Upper lobe of left lung (tissue), 6 donors: ENCODE results near the gene SLC17A9. TPM values are rescaled to one million over a fixed set of nuclear protein-coding genes. Genes with fewer than 3 reads are reported as not detected.

Experiments
- ATAC-seq, 2 donors: fragments of 200-7000 bp; cut with Tn5 transposase; one replicate each; pipeline ENCODE4 v1.9.1; 2022; ENCODE audit warnings: mild to moderate bottlenecking in 2 of 2, moderate library complexity in 2 of 2; ENCODE audit not compliant: low FRiP score in 2 of 2
- DNase-seq, 2 donors: peaks; one replicate each; pipeline ENCODE4 v3.0.0-alpha.2; 2019 to 2020
- H3K27ac ChIP-seq, 4 donors: fragments of 200-600 bp; sonication (generic); one replicate each; pipeline ENCODE4 v1.5.1; 2016 to 2019
- H3K27me3 ChIP-seq, 4 donors: fragments of 200-600 bp; sonication (generic); one replicate each; pipeline ENCODE4 v1.5.1; 2017 to 2019
- H3K36me3 ChIP-seq, 4 donors: fragments of 200-600 bp; sonication (generic); one replicate each; pipeline ENCODE4 v1.5.1; 2016 to 2019
- H3K4me1 ChIP-seq, 4 donors: fragments of 200-600 bp; sonication (generic); one replicate each; pipeline ENCODE4 v1.5.1; 2018 to 2019
- H3K4me3 ChIP-seq, 4 donors: fragments of 200-600 bp; sonication (generic); one replicate each; pipeline ENCODE4 v1.5.1; 2017 to 2019; ENCODE audit warnings: mild to moderate bottlenecking in 2 of 4, moderate library complexity in 1 of 4
- H3K9me3 ChIP-seq, 4 donors: fragments of 200-600 bp; sonication (generic); one replicate each; pipeline ENCODE4 v1.5.1; 2018 to 2019
- CTCF ChIP-seq, 6 experiments: fragments of 450-650 bp in 4 of 6; fragments of 200-600 bp in 2 of 6; sonication (generic) in 2 of 6; IDR thresholded peaks; one replicate each; pipeline ENCODE4 v1.5.1; 2016 to 2019; ENCODE audit warnings: antibody characterized with exemption in 6 of 6
- EP300 ChIP-seq, 4 donors: sonication (generic); formaldehyde crosslinking; IDR thresholded peaks; one replicate each; pipeline ENCODE4 v1.5.1; 2017; ENCODE audit warnings: antibody characterized with exemption in 4 of 4, control low read depth in 2 of 4
- POLR2A ChIP-seq, 4 donors: fragments of 450-650 bp; IDR thresholded peaks; one replicate each; pipeline ENCODE4 v1.5.1; 2016 to 2017; ENCODE audit warnings: antibody characterized with exemption in 4 of 4, mild to moderate bottlenecking in 2 of 4
- POLR2AphosphoS5 ChIP-seq, 2 donors: sonication (generic); formaldehyde crosslinking; IDR thresholded peaks; one replicate each; pipeline ENCODE4 v1.5.1; 2017; ENCODE audit warnings: antibody characterized with exemption in 2 of 2
- WGBS, 2 donors: methylation state at CpG; one replicate each; pipeline ENCODE4 v1.1.5; 2017 to 2018; 5-methylcytosine and 5-hydroxymethylcytosine counted together
- total RNA-seq, 6 donors: library from RNA; depleted of rRNA in 4 of 6; stranded (reverse); fragments of >200 nt in 4 of 6; gene quantifications; one replicate each; pipeline versions ENCODE4 v1.1.0 to v1.2.1, GENCODE V29; 2016 to 2021
- donor health status: DM: no; HTN: no; CAD: no; lungs with moderate emphysema.
- donor health status: DM: no; HTN: yes; CAD: no; lungs with severe emphysema.

The SLC17A9 gene
- total RNA-seq, 6 donors from 2014 or later = 3.8 to 18.5 (median 14.4) TPM

GRCh38 chr20:62977613-62978560 is 25.4 kb downstream of the SLC17A9 start:
- 56 to 57% methylated on average over 28 to 38 of the region's 38 CpGs for WGBS, 2 donors
- no peak for TF ChIP-seq POLR2A (IDR thresholded peaks at IDR 0.05)
- no peak for TF ChIP-seq CTCF (IDR thresholded peaks at IDR 0.05)
- no peak for TF ChIP-seq EP300 (IDR thresholded peaks at IDR 0.05)
- no peak for TF ChIP-seq POLR2AphosphoS5 (IDR thresholded peaks at IDR 0.05)
- Histone ChIP-seq H3K27ac (no peak overlapping the region), H3K9me3 (no peaks in the 10 kb centered on the region), H3K27me3 (peaks cover 0 to 59% (median 30%) of the 10 kb centered on the region in 4 donors), H3K36me3 (no peaks in the 10 kb centered on the region), H3K4me3 (no peak overlapping the region), H3K4me1 (peaks cover 2 to 20% (median 3%) of the 10 kb centered on the region in 4 donors)
- ATAC-seq = no peak
- no peak for DNase-seq

- peaks cover 0 to 14% (median 0%) of the 10 kb centered on the region in 4 donors for H3K4me1 ChIP-seq
- H3K36me3 ChIP-seq = no peaks in the 10 kb centered on the region
- ATAC-seq (no peak), DNase-seq (no peak)
- TF ChIP-seq POLR2A (IDR thresholded peaks at IDR 0.05) (no peak), POLR2AphosphoS5 (IDR thresholded peaks at IDR 0.05) (no peak), CTCF (IDR thresholded peaks at IDR 0.05) (no peak), EP300 (IDR thresholded peaks at IDR 0.05) (no peak)
- no peak overlapping the region for H3K4me3 ChIP-seq
- peaks cover 0 to 53% (median 23%) of the 10 kb centered on the region in 4 donors for H3K27me3 ChIP-seq
- no peaks in the 10 kb centered on the region for H3K9me3 ChIP-seq
- no peak overlapping the region for H3K27ac ChIP-seq
- 55 to 73% methylated on average over 2 to 13 of the region's 13 CpGs for WGBS, 2 donors
Measured at GRCh38 chr20:62978561-62978943, 26.0 kb downstream of the SLC17A9 start.

GRCh38 chr20:62979310-62979709 is 26.8 kb downstream of the SLC17A9 start:
- Histone ChIP-seq H3K36me3 (no peaks in the 10 kb centered on the region), H3K4me3 (no peak overlapping the region), H3K9me3 (no peaks in the 10 kb centered on the region), H3K27ac (no peak overlapping the region), H3K27me3 (peaks cover 0 to 48% (median 22%) of the 10 kb centered on the region in 4 donors), H3K4me1 (peaks cover 0 to 14% (median 0%) of the 10 kb centered on the region in 4 donors)
- WGBS, 2 donors = 77 to 90% methylated on average over 6 to 9 of the region's 14 CpGs
- no peak for ATAC-seq
- DNase-seq = no peak
- TF ChIP-seq POLR2A (IDR thresholded peaks at IDR 0.05) = no peak
- TF ChIP-seq POLR2AphosphoS5 (IDR thresholded peaks at IDR 0.05) = no peak
- TF ChIP-seq CTCF (IDR thresholded peaks at IDR 0.05) = no peak
- TF ChIP-seq EP300 (IDR thresholded peaks at IDR 0.05) = no peak

GRCh38 chr20:62979876-62980373 is 27.4 kb downstream of the SLC17A9 start:
- Histone ChIP-seq H3K4me1 (peaks cover 0 to 14% (median 0%) of the 10 kb centered on the region in 4 donors), H3K4me3 (no peak overlapping the region), H3K27ac (no peak overlapping the region), H3K27me3 (peaks cover 0 to 41% (median 19%) of the 10 kb centered on the region in 4 donors), H3K9me3 (no peaks in the 10 kb centered on the region), H3K36me3 (no peaks in the 10 kb centered on the region)
- 6 to 17% methylated on average over 7 to 18 of the region's 19 CpGs for WGBS, 2 donors
- DNase-seq (no peak), ATAC-seq (no peak)
- no peak for TF ChIP-seq POLR2A (IDR thresholded peaks at IDR 0.05)
- TF ChIP-seq POLR2AphosphoS5 (IDR thresholded peaks at IDR 0.05) = no peak
- no peak for TF ChIP-seq EP300 (IDR thresholded peaks at IDR 0.05)
- no peak for TF ChIP-seq CTCF (IDR thresholded peaks at IDR 0.05)
